Ascending aorta (tissue), 2 donors: ENCODE measurements around the gene C10orf67. TPM values are rescaled to one million over a fixed set of nuclear protein-coding genes. Genes with fewer than 3 reads are reported as not detected.

ENCODE experiments used
- DNase-seq, 2 donors: peaks; one replicate each; pipeline ENCODE4 v3.0.0-alpha.2; 2019; ENCODE audit warnings: low spot score in 2 of 2
- H3K27ac ChIP-seq, 2 donors: fragments of 200-600 bp; sonication (generic); one replicate each; pipeline ENCODE4 v1.5.1; 2016 to 2017; ENCODE audit warnings: mild to moderate bottlenecking in 1 of 2
- H3K27me3 ChIP-seq: fragments of 200-600 bp; sonication (generic); one replicate; pipeline ENCODE4 v1.5.1; 2017
- H3K36me3 ChIP-seq, 2 donors: fragments of 200-600 bp; sonication (generic); one replicate each; pipeline ENCODE4 v1.5.1; 2016
- H3K4me1 ChIP-seq, 2 donors: fragments of 200-600 bp; sonication (generic); one replicate each; pipeline ENCODE4 v1.5.1; 2016 to 2017; ENCODE audit warnings: mild to moderate bottlenecking in 1 of 2
- H3K4me3 ChIP-seq, 2 donors: fragments of 200-600 bp; sonication (generic); one replicate each; pipeline ENCODE4 v1.5.1; 2016 to 2017; ENCODE audit warnings: mild to moderate bottlenecking in 1 of 2
- H3K9me3 ChIP-seq, 2 donors: fragments of 200-600 bp; sonication (generic); one replicate each; pipeline ENCODE4 v1.5.1; 2016
- intact Hi-C: fragments of 100-400 bp; cut with DNase I; formaldehyde crosslinking; loops from one replicate; pipeline ENCODE4 v1.15.1; 2023
- total RNA-seq: library from RNA; depleted of rRNA; stranded (reverse); fragments of >200 nt; gene quantifications from one replicate; pipeline ENCODE4 v1.1.0, GENCODE V29; 2016
- TF ChIP-seq, protein P1 (sequence below), 3 experiments: fragments of 200-600 bp in 2 of 3; fragments of 450-650 bp in 1 of 3; sonication (generic) in 2 of 3; IDR thresholded peaks; one replicate each; pipeline ENCODE4 v1.5.1; 2016 to 2019; ENCODE audit warnings: antibody characterized with exemption in 3 of 3, mild to moderate bottlenecking in 1 of 3, moderate library complexity in 1 of 3

Gene C10orf67
- total RNA-seq, 1 donor from 2014 or later: not detected

DNA sequence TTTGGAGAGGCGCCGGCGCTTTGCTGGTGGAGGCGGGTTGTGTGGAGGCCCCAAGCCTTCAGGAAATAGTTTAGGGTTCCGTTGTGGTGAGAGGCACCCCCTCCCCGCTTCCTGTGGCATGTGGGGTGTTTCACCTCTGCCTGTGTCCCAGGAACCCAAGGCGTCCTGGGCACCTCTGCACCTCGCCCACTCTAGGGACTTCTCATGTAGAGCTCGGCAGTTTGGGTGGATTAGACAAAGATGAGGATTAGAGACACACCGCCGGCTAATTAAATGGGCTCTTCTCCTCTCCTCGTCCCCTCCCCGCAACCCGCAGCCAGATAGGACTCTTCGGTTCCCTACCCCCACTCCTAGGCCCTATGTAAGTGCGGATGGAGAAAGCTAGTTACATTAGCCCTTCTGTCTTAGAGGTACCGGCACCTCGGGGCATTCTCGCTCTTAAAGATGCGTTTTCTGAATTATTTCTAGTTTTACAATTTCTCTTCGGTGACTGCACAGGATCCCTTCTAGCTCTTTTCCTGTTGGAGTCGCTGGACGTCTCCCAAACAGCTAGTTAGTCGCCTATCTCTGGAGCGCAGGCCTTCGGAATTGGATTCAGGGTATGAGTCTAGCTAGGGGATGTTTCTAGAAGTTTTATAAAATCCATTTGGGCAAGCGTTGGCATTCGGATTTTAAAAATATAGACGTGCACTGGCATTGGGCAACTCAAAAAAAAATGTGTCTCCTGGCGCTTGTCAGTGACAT is 144.7 kb downstream of the C10orf67 start:
- no peaks in the 10 kb centered on the region for H3K4me1 ChIP-seq
- H3K36me3 ChIP-seq: no peaks in the 10 kb centered on the region
- TF ChIP-seq, protein P1, sequence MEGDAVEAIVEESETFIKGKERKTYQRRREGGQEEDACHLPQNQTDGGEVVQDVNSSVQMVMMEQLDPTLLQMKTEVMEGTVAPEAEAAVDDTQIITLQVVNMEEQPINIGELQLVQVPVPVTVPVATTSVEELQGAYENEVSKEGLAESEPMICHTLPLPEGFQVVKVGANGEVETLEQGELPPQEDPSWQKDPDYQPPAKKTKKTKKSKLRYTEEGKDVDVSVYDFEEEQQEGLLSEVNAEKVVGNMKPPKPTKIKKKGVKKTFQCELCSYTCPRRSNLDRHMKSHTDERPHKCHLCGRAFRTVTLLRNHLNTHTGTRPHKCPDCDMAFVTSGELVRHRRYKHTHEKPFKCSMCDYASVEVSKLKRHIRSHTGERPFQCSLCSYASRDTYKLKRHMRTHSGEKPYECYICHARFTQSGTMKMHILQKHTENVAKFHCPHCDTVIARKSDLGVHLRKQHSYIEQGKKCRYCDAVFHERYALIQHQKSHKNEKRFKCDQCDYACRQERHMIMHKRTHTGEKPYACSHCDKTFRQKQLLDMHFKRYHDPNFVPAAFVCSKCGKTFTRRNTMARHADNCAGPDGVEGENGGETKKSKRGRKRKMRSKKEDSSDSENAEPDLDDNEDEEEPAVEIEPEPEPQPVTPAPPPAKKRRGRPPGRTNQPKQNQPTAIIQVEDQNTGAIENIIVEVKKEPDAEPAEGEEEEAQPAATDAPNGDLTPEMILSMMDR (IDR thresholded peaks at IDR 0.05): no peak
- intact Hi-C loops: no loop called here
- H3K9me3 ChIP-seq: no peaks in the 10 kb centered on the region
- H3K27ac ChIP-seq: no peak overlapping the region
- H3K4me3 ChIP-seq: no peak overlapping the region
- no peak for DNase-seq
- peaks cover under 1% of the 10 kb centered on the region for H3K27me3 ChIP-seq

DNA sequence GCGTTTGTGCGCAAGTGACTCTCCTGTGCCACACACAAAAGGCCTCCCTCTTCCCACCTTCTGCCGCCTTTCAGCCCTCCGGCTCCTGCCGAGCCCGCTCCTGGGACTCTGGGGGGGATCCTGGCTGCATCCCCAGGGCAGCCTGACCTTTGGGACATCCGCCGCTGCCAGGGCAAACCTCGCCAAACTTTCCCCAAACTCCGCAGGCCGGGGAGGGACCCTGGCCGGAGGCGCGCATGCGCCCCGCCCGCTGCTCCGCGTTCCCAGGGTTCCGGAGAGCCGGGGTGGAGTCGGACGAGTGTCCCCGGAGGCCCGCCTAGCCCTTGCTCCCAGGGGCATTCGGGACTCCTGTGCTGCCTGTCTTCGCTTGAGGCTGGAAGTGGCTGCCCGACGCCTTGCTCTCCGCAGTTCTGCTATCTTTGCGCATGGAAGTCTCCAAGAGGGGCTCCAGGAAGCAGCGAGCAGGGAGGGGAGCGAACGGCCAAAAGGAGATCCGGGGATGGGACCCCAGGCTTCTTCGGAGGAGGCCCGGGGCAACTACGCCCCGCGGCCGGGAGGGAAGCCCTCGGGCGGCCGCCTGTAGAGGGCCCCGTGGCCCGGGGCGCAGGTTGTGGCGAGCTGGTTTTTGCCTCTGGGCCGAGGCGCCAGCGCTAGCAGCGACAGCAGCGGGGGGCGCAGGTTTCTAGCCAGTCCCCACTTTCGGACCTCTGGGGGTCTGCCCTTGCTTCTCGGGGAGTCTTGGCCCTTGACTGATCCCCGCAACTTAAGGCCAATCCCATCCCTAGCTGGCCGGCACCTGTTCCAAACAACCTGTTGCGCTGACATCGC is 145.4 kb downstream of the C10orf67 start:
- H3K27me3 ChIP-seq: peaks cover 3% of the 10 kb centered on the region
- TF ChIP-seq, protein P1 (IDR thresholded peaks at IDR 0.05): no peak

DNA sequence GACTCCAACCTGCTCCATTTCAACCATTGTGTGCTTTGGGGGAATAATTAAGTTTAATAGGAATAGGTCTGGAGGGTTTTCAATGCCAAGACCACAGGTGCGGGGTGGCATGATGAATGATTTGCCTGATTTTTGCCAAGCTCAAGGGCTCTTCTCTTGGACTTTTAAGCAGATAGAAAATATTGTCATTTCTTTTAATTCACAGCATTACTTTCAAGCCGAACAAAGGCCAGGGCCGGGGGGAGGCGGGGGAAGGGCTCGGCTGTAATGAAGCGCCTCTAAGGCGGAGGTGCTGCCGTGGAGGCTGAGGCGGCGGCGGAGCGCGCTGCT is 146.0 kb downstream of the C10orf67 start:
- Histone ChIP-seq H3K9me3 (no peaks in the 10 kb centered on the region), H3K27me3 (peaks cover 3% of the 10 kb centered on the region), H3K4me1 (no peaks in the 10 kb centered on the region), H3K27ac (no peak overlapping the region), H3K36me3 (no peaks in the 10 kb centered on the region), H3K4me3 (no peak overlapping the region)
- TF ChIP-seq, protein P1 (IDR thresholded peaks at IDR 0.05): no peak
- intact Hi-C loops: no loop called here
- DNase-seq: no peak

More for the DNA sequence above, 145.4 kb downstream of the C10orf67 start:
- Histone ChIP-seq H3K4me1 (no peaks in the 10 kb centered on the region), H3K36me3 (no peaks in the 10 kb centered on the region), H3K4me3 (no peak overlapping the region), H3K27ac (no peak overlapping the region), H3K9me3 (no peaks in the 10 kb centered on the region)
- DNase-seq: no peak
- intact Hi-C loops: no loop called here

DNA sequence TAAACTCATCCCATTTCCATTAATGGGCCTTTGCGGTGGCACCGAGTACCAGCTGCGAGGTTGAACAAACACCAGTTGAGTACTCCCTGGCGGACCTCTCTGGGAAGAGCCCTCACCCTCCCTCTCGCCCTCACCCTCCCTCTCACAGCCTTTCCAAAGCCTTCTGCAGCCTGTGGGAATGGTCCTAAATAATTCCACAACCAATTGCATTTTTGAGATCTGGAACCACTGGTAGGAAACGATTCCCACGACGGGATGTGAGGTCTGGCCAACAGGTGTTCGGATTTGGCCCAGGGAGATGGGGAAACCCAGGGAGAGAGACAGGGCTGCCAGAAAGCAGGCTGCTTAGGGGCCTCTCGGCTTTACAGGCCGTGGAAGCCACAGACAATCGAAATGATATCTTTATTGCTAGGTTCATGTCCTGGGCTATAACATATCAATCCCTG is 147.2 kb downstream of the C10orf67 start:
- peaks cover 3% of the 10 kb centered on the region for H3K27me3 ChIP-seq
- no peaks in the 10 kb centered on the region for H3K4me1 ChIP-seq
- no peaks in the 10 kb centered on the region for H3K36me3 ChIP-seq
- H3K9me3 ChIP-seq: no peaks in the 10 kb centered on the region
- intact Hi-C loops: no loop called here
- TF ChIP-seq, protein P1 (IDR thresholded peaks at IDR 0.05): no peak
- no peak overlapping the region for H3K27ac ChIP-seq
- H3K4me3 ChIP-seq: no peak overlapping the region
- no peak for DNase-seq

DNA sequence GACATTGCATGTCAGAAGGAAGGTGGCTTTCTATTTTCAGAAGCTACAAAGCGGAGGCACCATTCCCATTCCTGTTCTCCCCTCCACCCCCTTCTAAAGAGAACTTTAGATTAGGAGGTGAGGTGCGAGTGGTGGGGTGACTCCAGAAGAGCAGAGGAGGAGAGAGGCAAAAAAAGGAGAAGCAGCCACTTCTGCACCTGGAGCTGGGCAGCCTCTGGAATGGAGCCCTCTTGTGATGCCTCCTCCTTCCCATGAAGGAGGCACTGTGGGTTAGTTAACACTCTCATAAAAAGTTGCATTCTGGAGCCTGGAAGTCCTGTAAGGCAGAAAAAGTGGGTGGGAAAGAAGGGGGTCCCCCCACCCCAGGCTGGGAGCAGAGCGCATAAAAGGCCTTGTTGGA is 147.7 kb downstream of the C10orf67 start:
- Histone ChIP-seq H3K4me1 (no peaks in the 10 kb centered on the region), H3K9me3 (no peaks in the 10 kb centered on the region), H3K27me3 (peaks cover 3% of the 10 kb centered on the region), H3K4me3 (no peak overlapping the region), H3K36me3 (no peaks in the 10 kb centered on the region), H3K27ac (no peak overlapping the region)
- DNase-seq: no peak
- intact Hi-C loops: no loop called here
- TF ChIP-seq, protein P1 (IDR thresholded peaks at IDR 0.05): no peak
